Measurements from ENCODE around the gene SDSL.

The SDSL gene

GRCh38 chr12:113432986-113433385 is 10.8 kb downstream of the SDSL start:
- no peak overlapping the region for H3K9ac ChIP-seq (ENCODE audit: low read depth, low read length, poor library complexity, severe bottlenecking)
- TF ChIP-seq CTCF (conservative IDR thresholded peaks at IDR 0.05; ENCODE audit: low read length) (no peak), EZH2phosphoT487 (IDR thresholded peaks at IDR 0.05; ENCODE audit: borderline replicate concordance) (no peak)
- no peak overlapping the region for H2AFZ ChIP-seq (ENCODE audit: low read length)
- no peaks in the 10 kb centered on the region for H3F3A ChIP-seq (ENCODE audit: low read depth)
- H3K4me3 ChIP-seq (ENCODE audit: low read length, poor library complexity, severe bottlenecking) = no peak overlapping the region
- no peaks in the 10 kb centered on the region for H3K36me3 ChIP-seq (ENCODE audit: insufficient read depth, low read length)
- no peaks in the 10 kb centered on the region for H3K79me2 ChIP-seq (ENCODE audit: insufficient read depth, low read length)
- no peaks in the 10 kb centered on the region for H4K20me1 ChIP-seq (ENCODE audit: insufficient read depth, low read length, poor library complexity, severe bottlenecking)
- no peaks in the 10 kb centered on the region for H3K9me2 ChIP-seq (replicated peaks; ENCODE audit: low read depth, low read length)
- H3K4me1 ChIP-seq (ENCODE audit: insufficient read depth, low read length, poor library complexity, severe bottlenecking) = no peaks in the 10 kb centered on the region
- H3K27me3 ChIP-seq (ENCODE audit: insufficient read depth, low read length, poor library complexity, severe bottlenecking) = no peaks in the 10 kb centered on the region
- no peak overlapping the region for H3K4me2 ChIP-seq (ENCODE audit: low read depth, low read length, poor library complexity, severe bottlenecking)
- no peaks in the 10 kb centered on the region for H3K9me3 ChIP-seq (ENCODE audit: insufficient read depth, low read depth, low read length)

GRCh38 chr12:113435367-113435766 is 13.2 kb downstream of the SDSL start:
- Histone ChIP-seq H3K4me1 (ENCODE audit: insufficient read depth, low read length, poor library complexity, severe bottlenecking) (no peaks in the 10 kb centered on the region), H3K27me3 (ENCODE audit: insufficient read depth, low read length, poor library complexity, severe bottlenecking) (no peaks in the 10 kb centered on the region), H3K9ac (ENCODE audit: low read depth, low read length, poor library complexity, severe bottlenecking) (no peak overlapping the region), H3K9me3 (ENCODE audit: insufficient read depth, low read depth, low read length) (no peaks in the 10 kb centered on the region), H3K36me3 (ENCODE audit: insufficient read depth, low read length) (no peaks in the 10 kb centered on the region), H4K20me1 (ENCODE audit: insufficient read depth, low read length, poor library complexity, severe bottlenecking) (no peaks in the 10 kb centered on the region), H2AFZ (ENCODE audit: low read length) (no peak overlapping the region), H3F3A (ENCODE audit: low read depth) (no peaks in the 10 kb centered on the region), H3K79me2 (ENCODE audit: insufficient read depth, low read length) (no peaks in the 10 kb centered on the region), H3K4me3 (ENCODE audit: low read length, poor library complexity, severe bottlenecking) (no peak overlapping the region), H3K4me2 (ENCODE audit: low read depth, low read length, poor library complexity, severe bottlenecking) (no peak overlapping the region), H3K9me2 (replicated peaks; ENCODE audit: low read depth, low read length) (no peaks in the 10 kb centered on the region)
- TF ChIP-seq EZH2phosphoT487 (IDR thresholded peaks at IDR 0.05; ENCODE audit: borderline replicate concordance) = no peak
- TF ChIP-seq CTCF (conservative IDR thresholded peaks at IDR 0.05; ENCODE audit: low read length) = no peak

GRCh38 chr12:113436586-113436985 is 14.4 kb downstream of the SDSL start:
- H3K9ac ChIP-seq (ENCODE audit: low read depth, low read length, poor library complexity, severe bottlenecking) = no peak overlapping the region
- no peaks in the 10 kb centered on the region for H3K27me3 ChIP-seq (ENCODE audit: insufficient read depth, low read length, poor library complexity, severe bottlenecking)

More at GRCh38 chr12:113436586-113436985, 14.4 kb downstream of the SDSL start:
- no peaks in the 10 kb centered on the region for H3K4me1 ChIP-seq (ENCODE audit: insufficient read depth, low read length, poor library complexity, severe bottlenecking)
- H3K4me3 ChIP-seq (ENCODE audit: low read length, poor library complexity, severe bottlenecking) = no peak overlapping the region
- H3K4me2 ChIP-seq (ENCODE audit: low read depth, low read length, poor library complexity, severe bottlenecking) = no peak overlapping the region
- H3K79me2 ChIP-seq (ENCODE audit: insufficient read depth, low read length) = no peaks in the 10 kb centered on the region
- H3K9me2 ChIP-seq (replicated peaks; ENCODE audit: low read depth, low read length) = no peaks in the 10 kb centered on the region
- H3F3A ChIP-seq (ENCODE audit: low read depth) = no peaks in the 10 kb centered on the region
- H3K36me3 ChIP-seq (ENCODE audit: insufficient read depth, low read length) = no peaks in the 10 kb centered on the region
- H3K9me3 ChIP-seq (ENCODE audit: insufficient read depth, low read depth, low read length) = no peaks in the 10 kb centered on the region
- no peak overlapping the region for H2AFZ ChIP-seq (ENCODE audit: low read length)
- TF ChIP-seq EZH2phosphoT487 (IDR thresholded peaks at IDR 0.05; ENCODE audit: borderline replicate concordance) (no peak), CTCF (conservative IDR thresholded peaks at IDR 0.05; ENCODE audit: low read length) (no peak)
- H4K20me1 ChIP-seq (ENCODE audit: insufficient read depth, low read length, poor library complexity, severe bottlenecking) = no peaks in the 10 kb centered on the region

Measured in Loucy (cell line).